ENCODE measurements around the gene ANAPC4.
"Not testable (repeated sequence)": the region's sequence is repeated elsewhere in the genome, so short reads cannot be mapped to it uniquely, and the experiment has no call there.

ANAPC4 gene

GRCh38 chr4:25367877-25368276 is 9.2 kb upstream of the ANAPC4 start:
- no peak overlapping the region for H2AK5ac ChIP-seq (ENCODE audit: low read length, severe bottlenecking)
- no peak overlapping the region for H3K4me2 ChIP-seq (ENCODE audit: low read length, poor library complexity, severe bottlenecking)
- no peak overlapping the region for H2AFZ ChIP-seq (ENCODE audit: low read depth, low read length)
- no peak overlapping the region for H3K27ac ChIP-seq (ENCODE audit: low read length, poor library complexity, severe bottlenecking)
- no peak overlapping the region for H4K8ac ChIP-seq (ENCODE audit: low read length)
- no peak overlapping the region for H3K14ac ChIP-seq (ENCODE audit: low read length in 2 of 2)
- H2BK15ac ChIP-seq (ENCODE audit: low read depth, poor library complexity, severe bottlenecking) = no peak overlapping the region
- peak overlapping the region; percentile 9 for H3K9ac ChIP-seq (ENCODE audit: low read length)
- H2BK12ac ChIP-seq (ENCODE audit: low read length in 2 of 2) = no peak overlapping the region
- no peaks in the 10 kb centered on the region for H3K9me3 ChIP-seq (ENCODE audit: control insufficient read depth, low read length)
- H3K18ac ChIP-seq (ENCODE audit: low read depth in 1 of 2, low read length in 2 of 2) = no peak overlapping the region
- H3K79me1 ChIP-seq (replicated peaks; ENCODE audit: low read length, poor library complexity, severe bottlenecking) = peaks cover 3% of the 10 kb centered on the region
- no peak overlapping the region for H2BK5ac ChIP-seq (ENCODE audit: low read depth, low read length, poor library complexity, severe bottlenecking)
- H3K4ac ChIP-seq (ENCODE audit: low read depth in 1 of 2, low read length in 2 of 2) = no peak overlapping the region
- no peaks in the 10 kb centered on the region for H3K27me3 ChIP-seq (ENCODE audit: control insufficient read depth in 1 of 2, insufficient read depth in 1 of 2, low read length in 2 of 2)
- no peak overlapping the region for H3K4me3 ChIP-seq (ENCODE audit: insufficient read depth in 1 of 2, low read depth in 1 of 2, low read length in 2 of 2)
- no peak for DNase-seq
- no peak overlapping the region for H4K91ac ChIP-seq (ENCODE audit: low read length)
- no peak overlapping the region for H3K23ac ChIP-seq (ENCODE audit: low read length in 2 of 2)
- H3K4me1 ChIP-seq (ENCODE audit: control insufficient read depth, insufficient read depth, low read depth, low read length) = no peaks in the 10 kb centered on the region
- H2BK120ac ChIP-seq (ENCODE audit: low read depth, low read length) = no peak overlapping the region
- peaks cover 0 to 46% of the 10 kb centered on the region in 2 experiments for H3K36me3 ChIP-seq (ENCODE audit: control insufficient read depth in 1 of 2, insufficient read depth in 2 of 2, low read depth in 1 of 2, low read length in 2 of 2)

GRCh38 chr4:25368315-25368714 is 8.7 kb upstream of the ANAPC4 start:
- H2BK15ac ChIP-seq (ENCODE audit: low read depth, poor library complexity, severe bottlenecking) = no peak overlapping the region
- H3K36me3 ChIP-seq (ENCODE audit: control insufficient read depth in 1 of 2, insufficient read depth in 2 of 2, low read depth in 1 of 2, low read length in 2 of 2) = peaks cover 0 to 42% of the 10 kb centered on the region in 2 experiments
- no peak overlapping the region for H4K91ac ChIP-seq (ENCODE audit: low read length)
- H3K4me2 ChIP-seq (ENCODE audit: low read length, poor library complexity, severe bottlenecking) = no peak overlapping the region
- H3K14ac ChIP-seq (ENCODE audit: low read length in 2 of 2) = no peak overlapping the region
- no peak overlapping the region for H2AK5ac ChIP-seq (ENCODE audit: low read length, severe bottlenecking)
- H2BK5ac ChIP-seq (ENCODE audit: low read depth, low read length, poor library complexity, severe bottlenecking) = no peak overlapping the region
- H3K79me1 ChIP-seq (replicated peaks; ENCODE audit: low read length, poor library complexity, severe bottlenecking) = peaks cover 3% of the 10 kb centered on the region
- H3K23ac ChIP-seq (ENCODE audit: low read length in 2 of 2) = no peak overlapping the region
- no peak overlapping the region for H3K18ac ChIP-seq (ENCODE audit: low read depth in 1 of 2, low read length in 2 of 2)
- H3K4me3 ChIP-seq (ENCODE audit: insufficient read depth in 1 of 2, low read depth in 1 of 2, low read length in 2 of 2) = no peak overlapping the region
- H2AFZ ChIP-seq (ENCODE audit: low read depth, low read length) = no peak overlapping the region
- no peak overlapping the region for H3K27ac ChIP-seq (ENCODE audit: low read length, poor library complexity, severe bottlenecking)
- WGBS = 42% methylated on average over 5 of the region's 6 CpGs
- H3K4me1 ChIP-seq (ENCODE audit: control insufficient read depth, insufficient read depth, low read depth, low read length) = no peaks in the 10 kb centered on the region
- no peaks in the 10 kb centered on the region for H3K9me3 ChIP-seq (ENCODE audit: control insufficient read depth, low read length)
- no peak for DNase-seq
- H3K9ac ChIP-seq (ENCODE audit: low read length) = peak overlapping the region; percentile 9
- no peak overlapping the region for H2BK120ac ChIP-seq (ENCODE audit: low read depth, low read length)
- H3K27me3 ChIP-seq (ENCODE audit: control insufficient read depth in 1 of 2, insufficient read depth in 1 of 2, low read length in 2 of 2) = no peaks in the 10 kb centered on the region
- no peak overlapping the region for H3K4ac ChIP-seq (ENCODE audit: low read depth in 1 of 2, low read length in 2 of 2)
- H2BK12ac ChIP-seq (ENCODE audit: low read length in 2 of 2) = no peak overlapping the region
- H4K8ac ChIP-seq (ENCODE audit: low read length) = no peak overlapping the region

DNA sequence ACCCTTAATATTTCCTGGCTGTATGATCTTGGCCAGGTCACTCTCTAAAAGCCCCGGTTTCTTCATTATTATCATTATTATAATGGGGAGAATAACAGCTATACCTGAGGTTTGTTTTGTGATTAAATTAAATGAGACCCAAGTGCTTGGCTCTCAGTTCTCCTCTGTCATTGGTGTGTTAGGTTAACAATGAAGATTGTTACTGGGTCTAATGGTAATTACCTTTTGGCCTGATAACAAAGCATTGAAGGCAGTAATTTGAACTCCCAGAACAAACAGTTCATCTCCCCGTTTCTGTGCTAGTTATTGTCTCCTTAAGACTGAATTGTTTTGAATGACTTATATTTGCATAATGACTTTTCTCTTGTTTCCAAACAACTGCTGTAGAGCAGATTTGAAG is 6.8 kb upstream of the ANAPC4 start:
- no peak overlapping the region for H2BK120ac ChIP-seq (ENCODE audit: low read depth, low read length)
- H3K27ac ChIP-seq (ENCODE audit: low read length, poor library complexity, severe bottlenecking) = no peak overlapping the region
- no peak overlapping the region for H2BK5ac ChIP-seq (ENCODE audit: low read depth, low read length, poor library complexity, severe bottlenecking)
- no peaks in the 10 kb centered on the region for H3K9me3 ChIP-seq (ENCODE audit: control insufficient read depth, low read length)
- no peak overlapping the region for H4K8ac ChIP-seq (ENCODE audit: low read length)
- H4K91ac ChIP-seq (ENCODE audit: low read length) = no peak overlapping the region
- H3K79me1 ChIP-seq (replicated peaks; ENCODE audit: low read length, poor library complexity, severe bottlenecking) = peaks cover 3% of the 10 kb centered on the region
- H3K27me3 ChIP-seq (ENCODE audit: control insufficient read depth in 1 of 2, insufficient read depth in 1 of 2, low read length in 2 of 2) = no peaks in the 10 kb centered on the region
- no peak overlapping the region for H3K14ac ChIP-seq (ENCODE audit: low read length in 2 of 2)
- no CpG with 5 or more reads among the region's 2 CpGs for WGBS
- H3K4me3 ChIP-seq (ENCODE audit: insufficient read depth in 1 of 2, low read depth in 1 of 2, low read length in 2 of 2) = no peak overlapping the region
- no peaks in the 10 kb centered on the region for H3K4me1 ChIP-seq (ENCODE audit: control insufficient read depth, insufficient read depth, low read depth, low read length)
- no peak overlapping the region for H3K23ac ChIP-seq (ENCODE audit: low read length in 2 of 2)
- no peak for DNase-seq
- no peak overlapping the region for H3K4me2 ChIP-seq (ENCODE audit: low read length, poor library complexity, severe bottlenecking)
- H2BK15ac ChIP-seq (ENCODE audit: low read depth, poor library complexity, severe bottlenecking) = no peak overlapping the region
- no peak overlapping the region for H3K4ac ChIP-seq (ENCODE audit: low read depth in 1 of 2, low read length in 2 of 2)
- peaks cover 0 to 34% of the 10 kb centered on the region in 2 experiments for H3K36me3 ChIP-seq (ENCODE audit: control insufficient read depth in 1 of 2, insufficient read depth in 2 of 2, low read depth in 1 of 2, low read length in 2 of 2)
- no peak overlapping the region for H2AFZ ChIP-seq (ENCODE audit: low read depth, low read length)
- H3K18ac ChIP-seq (ENCODE audit: low read depth in 1 of 2, low read length in 2 of 2) = no peak overlapping the region
- H3K9ac ChIP-seq (ENCODE audit: low read length) = no peak overlapping the region
- H2AK5ac ChIP-seq (ENCODE audit: low read length, severe bottlenecking) = no peak overlapping the region
- no peak overlapping the region for H2BK12ac ChIP-seq (ENCODE audit: low read length in 2 of 2)

DNA sequence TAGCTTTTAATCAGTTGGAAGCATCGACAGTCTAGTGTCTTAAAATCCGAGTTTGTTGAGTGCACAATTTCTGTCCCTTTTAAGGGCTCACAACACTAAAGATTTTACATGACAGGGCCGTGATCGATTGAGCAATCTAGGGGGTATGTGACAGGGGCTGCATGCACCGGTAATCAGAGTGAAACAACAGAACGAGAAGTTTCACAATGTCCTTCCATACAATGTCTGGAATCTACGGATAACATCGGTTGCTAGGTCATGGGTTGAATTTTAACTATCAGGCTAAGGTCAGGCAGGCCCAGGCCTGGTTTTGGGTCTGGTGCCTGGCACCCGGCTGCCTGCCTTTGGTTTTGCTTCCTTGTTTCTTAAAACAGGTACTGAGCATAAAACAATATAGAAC is 4.5 kb upstream of the ANAPC4 start:
- H2BK12ac ChIP-seq (ENCODE audit: low read length in 2 of 2); H2BK15ac ChIP-seq (ENCODE audit: low read depth, poor library complexity, severe bottlenecking); H2BK120ac ChIP-seq (ENCODE audit: low read depth, low read length); H4K91ac ChIP-seq (ENCODE audit: low read length); H4K8ac ChIP-seq (ENCODE audit: low read length); H2AFZ ChIP-seq (ENCODE audit: low read depth, low read length); H3K27me3 ChIP-seq (ENCODE audit: control insufficient read depth in 1 of 2, insufficient read depth in 1 of 2, low read length in 2 of 2); H2AK5ac ChIP-seq (ENCODE audit: low read length, severe bottlenecking); H3K79me1 ChIP-seq (replicated peaks; ENCODE audit: low read length, poor library complexity, severe bottlenecking); H3K14ac ChIP-seq (ENCODE audit: low read length in 2 of 2); H3K4me1 ChIP-seq (ENCODE audit: control insufficient read depth, insufficient read depth, low read depth, low read length); H3K9ac ChIP-seq (ENCODE audit: low read length); H3K4me2 ChIP-seq (ENCODE audit: low read length, poor library complexity, severe bottlenecking); H3K4me3 ChIP-seq (ENCODE audit: insufficient read depth in 1 of 2, low read depth in 1 of 2, low read length in 2 of 2); H3K23ac ChIP-seq (ENCODE audit: low read length in 2 of 2); H3K27ac ChIP-seq (ENCODE audit: low read length, poor library complexity, severe bottlenecking); H3K4ac ChIP-seq (ENCODE audit: low read depth in 1 of 2, low read length in 2 of 2); DNase-seq; H3K18ac ChIP-seq (ENCODE audit: low read depth in 1 of 2, low read length in 2 of 2); H2BK5ac ChIP-seq (ENCODE audit: low read depth, low read length, poor library complexity, severe bottlenecking); H3K9me3 ChIP-seq (ENCODE audit: control insufficient read depth, low read length): not testable (repeated sequence)
- 97% methylated on average over 9 of the region's 9 CpGs for WGBS
- H3K36me3 ChIP-seq (ENCODE audit: control insufficient read depth in 1 of 2, insufficient read depth in 2 of 2, low read depth in 1 of 2, low read length in 2 of 2) = peaks cover 0 to 28% of the 10 kb centered on the region in 2 experiments

Measured in mesenchymal stem cell (in vitro differentiated cells and primary cell).